GM19351 (cell line): Measurements from ENCODE around the gene TNNT1.
"Not testable (repeated sequence)": the region's sequence is repeated elsewhere in the genome, so short reads cannot be mapped to it uniquely, and the experiment has no call there.

Experiments
- ATAC-seq: cut with Tn5 transposase; IDR thresholded peaks from one replicate; pipeline ENCODE4 v1.9.1; 2021; ENCODE audit warnings: mild to moderate bottlenecking, moderate library complexity; ENCODE audit not compliant: unreplicated experiment

Gene TNNT1

GRCh38 chr19:55149078-55150003 is at the start of gene TNNT1:
Gene TNNT1 (minus strand): TSS chr19:55149206. CDS start chr19:55147157, 2,049 bp downstream.
- no peak for ATAC-seq

- no peak for ATAC-seq
Observed at GRCh38 chr19:55198651-55199050, 49.6 kb upstream of the TNNT1 start.

- no peak for ATAC-seq
Observed at GRCh38 chr19:55197528-55197927, 48.5 kb upstream of the TNNT1 start.

- no peak for ATAC-seq
Observed at GRCh38 chr19:55196803-55197202, 47.8 kb upstream of the TNNT1 start.

GRCh38 chr19:55193481-55193880 is 44.5 kb upstream of the TNNT1 start:
- no peak for ATAC-seq

- ATAC-seq = no peak
Observed at GRCh38 chr19:55189403-55189835, 40.4 kb upstream of the TNNT1 start.

- ATAC-seq = no peak
Observed at GRCh38 chr19:55188625-55189024, 39.6 kb upstream of the TNNT1 start.

GRCh38 chr19:55186080-55186479 is 37.1 kb upstream of the TNNT1 start:
- ATAC-seq = no peak

- ATAC-seq = no peak
Observed at GRCh38 chr19:55181740-55182139, 32.7 kb upstream of the TNNT1 start.

GRCh38 chr19:55179606-55180484 is 30.8 kb upstream of the TNNT1 start, which contains the start of gene SYT5:
Gene SYT5 (minus strand): TSS chr19:55180289. CDS start chr19:55179041, 1,248 bp downstream.
- ATAC-seq = no peak

GRCh38 chr19:55178781-55179599 is 30.0 kb upstream of the TNNT1 start:
- ATAC-seq = peak; percentile 83

- no peak for ATAC-seq
Observed at GRCh38 chr19:55176076-55176475, 27.1 kb upstream of the TNNT1 start.

GRCh38 chr19:55175117-55175867 is 26.3 kb upstream of the TNNT1 start:
- ATAC-seq = no peak

- no peak for ATAC-seq
Observed at GRCh38 chr19:55174425-55175116, 25.6 kb upstream of the TNNT1 start.

- no peak for ATAC-seq
Observed at GRCh38 chr19:55173714-55174409, 24.9 kb upstream of the TNNT1 start.

- no peak for ATAC-seq
Observed at GRCh38 chr19:55173186-55173713, 24.2 kb upstream of the TNNT1 start.

GRCh38 chr19:55172741-55173140 is 23.7 kb upstream of the TNNT1 start:
- no peak for ATAC-seq

GRCh38 chr19:55172318-55172717 is 23.3 kb upstream of the TNNT1 start:
- not testable (repeated sequence) for ATAC-seq
